ENCODE data around the gene APBB1IP.
"Not testable (repeated sequence)": the region's sequence is repeated elsewhere in the genome, so short reads cannot be mapped to it uniquely, and the experiment has no call there.

Gene APBB1IP

GRCh38 chr10:26437637-26438461, at the start of gene APBB1IP:
Gene APBB1IP (plus strand): TSS chr10:26438341. CDS start chr10:26492327, 53,986 bp downstream.
- peak; percentile 15 for DNase-seq (ENCODE audit: low read depth, low spot score)

GRCh38 chr10:26389533-26389932, 48.6 kb upstream of the APBB1IP start:
- no peak for DNase-seq (ENCODE audit: low read depth, low spot score)

GRCh38 chr10:26391701-26392695, 46.1 kb upstream of the APBB1IP start:
- no peak for DNase-seq (ENCODE audit: low read depth, low spot score)

- DNase-seq (ENCODE audit: low read depth, low spot score), result not testable (repeated sequence)
These were observed 39.8 kb upstream of the APBB1IP start for GRCh38 chr10:26398353-26398752.

GRCh38 chr10:26407406-26407969, 30.7 kb upstream of the APBB1IP start:
- no peak for DNase-seq (ENCODE audit: low read depth, low spot score)

- no peak for DNase-seq (ENCODE audit: low read depth, low spot score)
These were observed 29.2 kb upstream of the APBB1IP start for GRCh38 chr10:26408858-26409494.

GRCh38 chr10:26410356-26410755, 27.8 kb upstream of the APBB1IP start:
- DNase-seq (ENCODE audit: low read depth, low spot score), result no peak

- no peak for DNase-seq (ENCODE audit: low read depth, low spot score)
These were observed 25.2 kb upstream of the APBB1IP start for GRCh38 chr10:26412932-26413331.

- DNase-seq (ENCODE audit: low read depth, low spot score), result no peak
These were observed 24.8 kb upstream of the APBB1IP start for GRCh38 chr10:26413375-26413774.

- DNase-seq (ENCODE audit: low read depth, low spot score), result no peak
These were observed 21.0 kb upstream of the APBB1IP start for GRCh38 chr10:26417136-26417535.

GRCh38 chr10:26422977-26423376, 15.2 kb upstream of the APBB1IP start:
- no peak for DNase-seq (ENCODE audit: low read depth, low spot score)

- no peak for DNase-seq (ENCODE audit: low read depth, low spot score)
These were observed 14.4 kb upstream of the APBB1IP start for GRCh38 chr10:26423722-26424121.

GRCh38 chr10:26430641-26431163, 7.4 kb upstream of the APBB1IP start:
- DNase-seq (ENCODE audit: low read depth, low spot score), result no peak

GRCh38 chr10:26432938-26433337, 5.2 kb upstream of the APBB1IP start:
- DNase-seq (ENCODE audit: low read depth, low spot score), result no peak

- DNase-seq (ENCODE audit: low read depth, low spot score), result no peak
These were observed 2.3 kb upstream of the APBB1IP start for GRCh38 chr10:26435852-26436251.

GRCh38 chr10:26436848-26437247, 1.3 kb upstream of the APBB1IP start:
- DNase-seq (ENCODE audit: low read depth, low spot score), result no peak

GRCh38 chr10:26438534-26439341, 597 bp downstream of the APBB1IP start:
- DNase-seq (ENCODE audit: low read depth, low spot score), result no peak

GRCh38 chr10:26439406-26440087, 1.4 kb downstream of the APBB1IP start:
- DNase-seq (ENCODE audit: low read depth, low spot score), result no peak

GRCh38 chr10:26440088-26440470, 1.9 kb downstream of the APBB1IP start:
- DNase-seq (ENCODE audit: low read depth, low spot score), result no peak

Data from iPS DF 19.7 (cell line).